Endothelial cell of umbilical vein (primary cell): ENCODE data around the gene RNF222. TPM values are rescaled to one million over a fixed set of nuclear protein-coding genes. Genes with fewer than 3 reads are reported as not detected.

Source experiments
- BruUV-seq: library from RNA; stranded (reverse); fragments of 400-500 nt; replicated peaks from 2 replicates; lab custom pipeline; 2021; lab: Mats Ljungman, UMichigan
- CTCF ChIA-PET: fragments of 300-600, 350-600 bp; sonication (Branson Sonifier 250); formaldehyde crosslinking; loops from one replicate; lab custom pipeline; 2021; ENCODE audit warnings: antibody characterized with exemption, inconsistent platforms; lab: Charles Lee
- POLR2A ChIA-PET: fragments of 300-600, 350-600 bp; sonication (Branson Sonifier 250); formaldehyde crosslinking; loops from one replicate; lab custom pipeline; 2021; ENCODE audit warnings: antibody characterized with exemption, inconsistent platforms; lab: Charles Lee
- DNase-seq: peaks from one replicate; pipeline ENCODE4 v3.0.0-alpha.2; 2011; ENCODE audit warnings: low read depth, low spot score
- FAIRE-seq: peaks from 2 replicates; lab custom pipeline; 2011; peaks lifted over from hg19 to GRCh38; lab: Jason Lieb, UNC
- H2AFZ ChIP-seq: 2 replicates; pipeline ENCODE4 v1.6.0; 2012; ENCODE audit warnings: low read depth, low read length, control low read depth, inconsistent platforms
- H3K27ac ChIP-seq: 2 replicates; pipeline ENCODE4 v1.5.1; 2011; ENCODE audit warnings: low read depth, mild to moderate bottlenecking, control low read depth, low read length, moderate library complexity; ENCODE audit not compliant: insufficient read depth
- H3K27me3 ChIP-seq, 2 experiments: 2 replicates each; pipeline versions ENCODE4 v1.6.0 to v1.6.1; 2011; ENCODE audit warnings: low read length in 2 of 2, mixed read lengths in 1 of 2; ENCODE audit not compliant: control insufficient read depth in 2 of 2, insufficient read depth in 2 of 2
- H3K36me3 ChIP-seq, 2 experiments: 2 replicates in 1 of 2; 3 replicates in 1 of 2; pipeline ENCODE4 v1.5.1; 2011; ENCODE audit warnings: low read length in 2 of 2, mild to moderate bottlenecking in 1 of 2, moderate library complexity in 1 of 2; ENCODE audit not compliant: control insufficient read depth in 2 of 2, insufficient read depth in 2 of 2; ENCODE audit errors: extremely low read depth in 1 of 2
- H3K4me1 ChIP-seq: 3 replicates; pipeline ENCODE4 v1.5.1; 2011; ENCODE audit warnings: mild to moderate bottlenecking, low read length; ENCODE audit not compliant: control insufficient read depth, insufficient read depth; ENCODE audit errors: extremely low read depth
- H3K4me2 ChIP-seq: 2 replicates; pipeline ENCODE4 v1.6.1; 2011; ENCODE audit warnings: low read length, control low read depth, mixed read lengths; ENCODE audit not compliant: insufficient read depth
- H3K4me3 ChIP-seq, 3 experiments: fragments of 200-600 bp in 1 of 3; sonication (generic), shearing (Covaris generic) in 1 of 3; replicated peaks in 1 of 3; 2 replicates each; pipeline ENCODE4 v1.5.1; 2011 to 2016; ENCODE audit warnings: control low read depth in 3 of 3, low read length in 3 of 3, mild to moderate bottlenecking in 2 of 3, inconsistent platforms in 1 of 3, low read depth in 1 of 3, moderate library complexity in 1 of 3; ENCODE audit not compliant: insufficient read depth in 1 of 3
- H3K79me2 ChIP-seq: 2 replicates; pipeline ENCODE4 v1.6.0; 2012; ENCODE audit warnings: low read length, inconsistent platforms; ENCODE audit not compliant: control insufficient read depth, insufficient read depth
- H3K9ac ChIP-seq: replicated peaks from 2 replicates; pipeline ENCODE3; 2011; ENCODE audit warnings: low read length, control low read depth; ENCODE audit not compliant: insufficient read depth; ENCODE audit errors: extremely low read depth
- H3K9me1 ChIP-seq: replicated peaks from 3 replicates; pipeline ENCODE4 v1.6.0; 2011; ENCODE audit warnings: mild to moderate bottlenecking, low read length; ENCODE audit not compliant: control insufficient read depth, insufficient read depth; ENCODE audit errors: extremely low read depth
- H3K9me3 ChIP-seq: replicated peaks from 2 replicates; pipeline ENCODE4 v1.5.1; 2012; ENCODE audit warnings: low read length, inconsistent platforms; ENCODE audit not compliant: control insufficient read depth, insufficient read depth
- H4K20me1 ChIP-seq: replicated peaks from 2 replicates; pipeline ENCODE3; 2011; ENCODE audit warnings: mild to moderate bottlenecking, low read length; ENCODE audit not compliant: control insufficient read depth, insufficient read depth; ENCODE audit errors: extremely low read depth
- EZH2 ChIP-seq: IDR thresholded peaks from 2 replicates; pipeline ENCODE4 v1.6.1; 2012; ENCODE audit warnings: borderline replicate concordance, low read depth, mild to moderate bottlenecking, moderate library complexity, low read length, inconsistent platforms; ENCODE audit not compliant: severe bottlenecking
- FOS ChIP-seq: IDR thresholded peaks from 2 replicates; pipeline ENCODE4 v1.6.1; 2011; ENCODE audit warnings: mild to moderate bottlenecking, low read length, moderate library complexity, borderline replicate concordance; ENCODE audit not compliant: insufficient read depth
- GATA2 ChIP-seq: IDR thresholded peaks from 2 replicates; pipeline ENCODE4 v1.7.0; 2011; ENCODE audit warnings: low read depth, mild to moderate bottlenecking, moderate library complexity, mixed read lengths, low read length; ENCODE audit not compliant: insufficient read length, insufficient read depth
- JUN ChIP-seq: IDR thresholded peaks from 2 replicates; pipeline ENCODE4 v1.6.1; 2011; ENCODE audit warnings: borderline replicate concordance, low read depth; ENCODE audit not compliant: insufficient read length, insufficient read depth
- MYC ChIP-seq: IDR thresholded peaks from one replicate; pipeline ENCODE4 v1.6.1; 2011; ENCODE audit warnings: mild to moderate bottlenecking, low read depth, low read length
- POLR2A ChIP-seq: IDR thresholded peaks from 2 replicates; pipeline ENCODE4 v1.6.1; 2012; ENCODE audit warnings: low read depth, mild to moderate bottlenecking, control low read depth, low read length
- POLR2AphosphoS5 ChIP-seq: IDR thresholded peaks from 2 replicates; pipeline ENCODE4 v1.6.1; 2012; ENCODE audit warnings: low read depth, mild to moderate bottlenecking, control low read depth, low read length, moderate library complexity; ENCODE audit not compliant: insufficient read depth
- dilution Hi-C: fragments of 300-500 bp; cut with MboI; formaldehyde crosslinking; loops from one replicate; pipeline ENCODE4 v1.15.0; 2019; ENCODE audit warnings: low sequenced_read_pairs; ENCODE audit not compliant: extremely low pct_ligation_motif_present
- intact Hi-C: fragments of 100-400 bp; cut with micrococcal nuclease; formaldehyde crosslinking; loops from one replicate; pipeline ENCODE4 v1.10.0; 2022
- polyA plus RNA-seq, 4 experiments: library from polyadenylated mRNA; depleted of rRNA in 3 of 4; stranded (reverse) in 3 of 4; unstranded in 1 of 4; fragments of >200 nt; gene quantifications; 2 replicates each; pipeline versions ENCODE4 v1.2.1 to v1.2.3, GENCODE V29; 2011 to 2012; ENCODE audit warnings: missing spikeins in 1 of 4
- total RNA-seq: library from RNA; stranded (reverse); gene quantifications from 2 replicates; pipeline ENCODE4 v1.2.3, GENCODE V29; 2021
- TF ChIP-seq, protein P1 (sequence below), 2 donors: IDR thresholded peaks; 1 replicate in 1 of 2; 2 replicates in 1 of 2; pipeline ENCODE4 v1.5.1; 2011; ENCODE audit warnings: low read length in 2 of 2, mild to moderate bottlenecking in 2 of 2, moderate library complexity in 2 of 2, control low read depth in 1 of 2, inconsistent platforms in 1 of 2, low read depth in 1 of 2; ENCODE audit not compliant: insufficient read depth in 1 of 2; ENCODE audit errors: extremely low read depth in 1 of 2
- TF ChIP-seq, protein P2 (sequence below): IDR thresholded peaks from 2 replicates; pipeline ENCODE4 v1.6.1; 2011; ENCODE audit not compliant: insufficient read depth, insufficient read length

The RNF222 gene
- total and polyA plus RNA-seq, 2 donors (not counting 3 experiments of a cell fraction or from before 2014, with no cell fraction given) = not detected

DNA sequence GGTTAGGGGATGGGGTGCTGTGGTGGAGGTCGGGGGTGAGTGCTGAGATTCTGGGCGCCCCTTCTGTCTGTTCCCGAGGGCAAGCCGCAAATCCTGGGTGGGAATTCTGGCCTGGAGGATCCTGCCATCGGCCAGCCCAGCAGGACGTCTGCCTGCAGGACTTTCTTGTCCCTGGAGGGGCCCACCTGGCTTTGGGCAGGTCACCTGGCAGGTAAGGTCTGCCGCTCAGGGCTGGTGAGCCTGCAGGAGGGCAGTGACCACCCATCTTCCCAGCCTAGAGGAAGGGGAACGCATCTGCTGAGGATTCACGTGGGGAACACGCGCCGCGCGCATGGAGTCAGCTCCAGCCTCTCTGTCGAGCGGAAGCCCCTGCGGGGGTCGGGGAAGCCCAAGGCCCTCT is 5.4 kb downstream of the RNF222 start:
- ChIA-PET CTCF (interaction anchor here (1.8 kb wide), 1 partner anchor 18 kb away, joined by 6 read pairs; no protein-coding TSS in a partner anchor), POLR2A (no interaction called here)
- no peak overlapping the region for H2AFZ ChIP-seq
- H3K9me1 ChIP-seq = no peaks in the 10 kb centered on the region
- intact Hi-C loops = no loop called here
- dilution Hi-C loops = no loop called here
- no peaks in the 10 kb centered on the region for H3K79me2 ChIP-seq
- H3K9ac ChIP-seq = no peak overlapping the region
- H3K27ac ChIP-seq = no peak overlapping the region
- H3K4me1 ChIP-seq = peaks cover 4% of the 10 kb centered on the region
- no peak for DNase-seq
- H3K4me3 ChIP-seq = no peak overlapping the region
- no peaks in the 10 kb centered on the region for H3K36me3 ChIP-seq
- H4K20me1 ChIP-seq = no peaks in the 10 kb centered on the region
- TF ChIP-seq POLR2AphosphoS5 (no peak), FOS (no peak), POLR2A (no peak), MYC (no peak), EZH2 (no peak), JUN (no peak), GATA2 (no peak)
- TF ChIP-seq, protein P1, sequence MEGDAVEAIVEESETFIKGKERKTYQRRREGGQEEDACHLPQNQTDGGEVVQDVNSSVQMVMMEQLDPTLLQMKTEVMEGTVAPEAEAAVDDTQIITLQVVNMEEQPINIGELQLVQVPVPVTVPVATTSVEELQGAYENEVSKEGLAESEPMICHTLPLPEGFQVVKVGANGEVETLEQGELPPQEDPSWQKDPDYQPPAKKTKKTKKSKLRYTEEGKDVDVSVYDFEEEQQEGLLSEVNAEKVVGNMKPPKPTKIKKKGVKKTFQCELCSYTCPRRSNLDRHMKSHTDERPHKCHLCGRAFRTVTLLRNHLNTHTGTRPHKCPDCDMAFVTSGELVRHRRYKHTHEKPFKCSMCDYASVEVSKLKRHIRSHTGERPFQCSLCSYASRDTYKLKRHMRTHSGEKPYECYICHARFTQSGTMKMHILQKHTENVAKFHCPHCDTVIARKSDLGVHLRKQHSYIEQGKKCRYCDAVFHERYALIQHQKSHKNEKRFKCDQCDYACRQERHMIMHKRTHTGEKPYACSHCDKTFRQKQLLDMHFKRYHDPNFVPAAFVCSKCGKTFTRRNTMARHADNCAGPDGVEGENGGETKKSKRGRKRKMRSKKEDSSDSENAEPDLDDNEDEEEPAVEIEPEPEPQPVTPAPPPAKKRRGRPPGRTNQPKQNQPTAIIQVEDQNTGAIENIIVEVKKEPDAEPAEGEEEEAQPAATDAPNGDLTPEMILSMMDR (IDR thresholded peaks at IDR 0.05; ENCODE audit: extremely low read depth in 1 of 2, insufficient read depth in 1 of 2, low read depth in 1 of 2, low read length in 2 of 2) = no peak
- TF ChIP-seq, protein P2, sequence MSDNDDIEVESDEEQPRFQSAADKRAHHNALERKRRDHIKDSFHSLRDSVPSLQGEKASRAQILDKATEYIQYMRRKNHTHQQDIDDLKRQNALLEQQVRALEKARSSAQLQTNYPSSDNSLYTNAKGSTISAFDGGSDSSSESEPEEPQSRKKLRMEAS = no peak
- peaks cover 12 to 16% of the 10 kb centered on the region in 2 experiments for H3K27me3 ChIP-seq
- H3K4me2 ChIP-seq = no peak overlapping the region
- no peaks in the 10 kb centered on the region for H3K9me3 ChIP-seq
- BruUV-seq = no TSS peak
- no peak for FAIRE-seq
